NCI-H69 (cell line): Measurements from ENCODE around the gene GALC.

Source experiments
- DNase-seq: peaks from one replicate; lab custom pipeline; 2025; lab: John Stamatoyannopoulos, UW

GALC gene

DNA sequence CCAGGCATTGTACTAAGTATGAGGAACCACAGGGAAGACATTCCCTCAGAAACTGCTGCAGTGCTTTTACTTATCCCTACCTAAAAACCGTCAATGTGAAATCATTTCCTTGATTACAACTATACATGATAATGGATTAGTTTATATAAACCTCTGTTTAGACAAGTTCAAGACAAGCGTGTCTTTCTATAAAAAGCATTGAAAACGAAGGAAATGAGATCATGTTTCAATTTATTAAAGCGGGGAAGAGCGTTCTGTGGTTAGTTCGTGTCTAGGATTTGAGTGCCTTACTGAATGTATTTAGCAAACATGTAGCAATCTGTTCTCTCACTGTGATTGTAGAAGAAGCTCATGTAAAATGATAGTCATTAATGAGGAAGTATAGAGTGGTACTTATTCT lies 37.5 kb downstream of the GALC start:
- no peak for DNase-seq

DNA sequence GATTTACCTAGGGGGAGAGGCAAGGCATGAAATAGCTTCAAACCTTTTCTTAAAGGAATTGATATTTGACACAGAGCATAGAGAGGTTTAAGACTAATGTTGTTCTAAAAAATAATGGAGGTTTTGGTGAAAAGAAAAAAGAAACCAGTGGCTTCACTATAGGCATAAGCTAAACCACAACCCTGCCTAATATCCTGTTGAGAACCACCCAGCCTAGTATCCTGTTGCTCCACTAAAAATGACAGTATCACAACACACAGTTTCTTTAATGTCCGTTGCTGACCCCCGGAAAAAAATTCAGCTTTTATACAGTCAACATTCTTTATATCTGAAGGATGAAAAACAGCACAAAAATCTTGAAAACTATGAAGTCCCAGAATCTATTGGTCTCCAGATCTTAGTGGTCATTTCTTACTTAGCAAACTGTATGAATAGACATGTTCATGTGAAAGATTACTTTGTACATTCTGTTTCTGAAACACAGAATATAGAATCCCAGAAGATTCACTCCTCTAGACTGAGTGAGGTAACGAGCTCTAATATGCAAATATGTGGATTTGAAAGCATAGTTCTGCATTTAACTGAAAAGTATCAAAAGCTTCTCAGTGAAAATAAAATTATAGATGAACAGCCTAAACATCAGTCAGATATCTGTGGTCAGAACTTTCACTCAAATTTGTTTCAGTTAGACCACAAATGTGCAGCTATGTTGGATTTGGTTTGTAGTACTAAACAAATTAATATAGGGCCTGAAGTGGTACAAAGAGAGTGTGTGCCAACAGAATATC lies 40.5 kb downstream of the GALC start:
- no peak for DNase-seq

- DNase-seq: peak; percentile 47
Measured at GRCh38 chr14:87944987-87945604, 47.9 kb downstream of the GALC start.

DNA sequence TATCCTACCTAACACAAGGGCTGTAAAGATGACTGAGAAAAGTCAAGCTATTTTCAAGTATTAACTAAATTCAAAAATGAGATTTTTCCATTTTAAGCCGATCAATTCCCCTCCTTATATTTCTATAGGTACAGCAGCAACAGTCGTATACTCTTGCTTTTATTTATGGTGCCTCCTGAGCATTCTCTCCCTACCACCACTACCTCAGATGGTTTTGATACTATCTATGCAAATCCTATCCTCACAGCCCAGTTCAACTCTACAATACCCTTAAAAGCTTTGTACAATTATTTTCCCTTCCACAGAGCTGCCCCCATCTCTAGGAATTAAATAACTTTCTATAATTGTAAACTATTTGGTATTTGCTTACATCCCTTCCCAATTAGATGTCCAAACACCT lies 52.1 kb downstream of the GALC start:
- no peak for DNase-seq

GRCh38 chr14:87940382-87940781 lies 52.6 kb downstream of the GALC start:
- DNase-seq: no peak

DNA sequence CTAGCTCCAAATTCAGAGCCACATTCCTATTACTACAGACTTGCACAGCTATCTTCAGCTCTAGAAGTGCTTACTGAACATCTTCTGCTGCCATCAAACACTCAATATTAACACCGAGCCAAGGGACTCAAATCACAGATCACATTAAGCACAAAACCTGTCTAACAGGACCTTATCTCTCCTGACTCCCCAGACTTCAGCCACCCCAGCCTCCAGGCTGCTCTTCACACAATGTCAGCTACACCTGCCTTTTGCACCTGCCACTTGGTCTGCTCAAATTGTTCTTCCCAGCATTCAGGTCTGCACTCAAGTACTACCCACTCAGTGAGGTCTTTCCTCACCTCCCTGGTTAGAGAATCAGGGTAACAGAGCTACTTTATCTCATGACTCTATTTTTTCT lies 57.1 kb downstream of the GALC start:
- no peak for DNase-seq

- DNase-seq: no peak
Measured at GRCh38 chr14:87935081-87935828, 57.7 kb downstream of the GALC start.

- DNase-seq: peak; percentile 9
Measured at GRCh38 chr14:87934185-87934584, 58.8 kb downstream of the GALC start.

- DNase-seq: no peak
Measured at GRCh38 chr14:87916886-87917275, 76.1 kb downstream of the GALC start.

DNA sequence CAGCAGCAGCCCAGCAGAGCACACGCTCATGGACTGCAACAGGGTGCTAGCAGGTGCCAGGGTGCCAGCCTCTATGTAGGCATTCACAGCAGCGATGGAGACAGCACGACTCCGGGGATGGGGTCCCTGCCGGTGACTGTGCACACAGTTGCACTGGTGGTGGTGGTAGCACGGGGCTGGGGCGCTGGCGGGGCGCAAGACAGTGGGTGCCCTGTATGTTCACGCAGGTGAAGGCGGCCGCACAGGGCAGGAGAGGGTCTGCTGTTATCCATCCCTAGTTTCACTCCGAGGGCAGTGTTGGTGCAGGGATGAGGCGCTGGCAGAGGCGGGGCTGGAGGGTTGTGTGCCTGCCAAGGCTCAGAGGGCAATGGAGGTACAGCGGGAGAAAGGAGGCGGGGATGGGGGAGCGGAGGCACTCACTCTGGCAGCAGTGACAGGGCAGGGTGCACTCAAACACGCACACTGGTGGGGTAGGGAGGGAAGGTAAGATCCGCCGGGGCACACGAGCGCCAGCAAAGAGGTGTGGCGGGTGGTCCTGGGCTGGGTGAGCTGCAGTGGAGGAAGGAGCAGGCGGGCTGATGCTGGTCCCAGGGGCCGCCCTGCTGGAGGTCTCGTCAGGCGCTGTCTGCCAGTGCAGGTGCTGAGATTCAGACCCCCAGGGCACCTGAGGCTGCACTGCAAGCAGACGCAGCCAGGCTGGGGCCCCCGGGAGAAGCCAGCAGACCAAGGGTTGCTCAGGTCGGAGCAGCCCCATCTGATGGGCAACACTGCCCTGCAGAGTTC lies 76.7 kb downstream of the GALC start:
- no peak for DNase-seq

GRCh38 chr14:87908550-87908949 lies 84.4 kb downstream of the GALC start:
- DNase-seq: no peak

DNA sequence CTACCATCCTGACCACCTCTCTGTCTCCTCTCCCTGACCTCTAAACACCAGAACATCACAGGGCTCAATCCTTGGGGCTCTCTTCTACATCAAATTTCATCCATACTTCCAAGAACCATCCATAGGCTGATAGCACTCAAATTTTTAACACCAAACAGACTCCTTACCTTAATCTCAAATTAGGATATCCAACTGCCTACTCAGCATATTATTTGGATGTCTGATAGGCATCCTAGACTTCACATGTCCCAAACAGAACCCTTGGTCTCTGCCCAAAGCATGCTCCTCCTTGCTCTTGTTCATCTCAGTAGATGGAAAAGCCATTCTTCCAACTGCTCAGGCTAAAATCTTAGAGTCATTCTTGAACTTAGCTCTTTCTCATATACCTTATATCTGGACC lies 91.3 kb downstream of the GALC start:
- DNase-seq: no peak

GRCh38 chr14:87901236-87901635 lies 91.7 kb downstream of the GALC start:
- DNase-seq: no peak

GRCh38 chr14:87899228-87899627 lies 93.8 kb downstream of the GALC start:
- peak; percentile 37 for DNase-seq

GRCh38 chr14:87898301-87898700 lies 94.7 kb downstream of the GALC start:
- no peak for DNase-seq

DNA sequence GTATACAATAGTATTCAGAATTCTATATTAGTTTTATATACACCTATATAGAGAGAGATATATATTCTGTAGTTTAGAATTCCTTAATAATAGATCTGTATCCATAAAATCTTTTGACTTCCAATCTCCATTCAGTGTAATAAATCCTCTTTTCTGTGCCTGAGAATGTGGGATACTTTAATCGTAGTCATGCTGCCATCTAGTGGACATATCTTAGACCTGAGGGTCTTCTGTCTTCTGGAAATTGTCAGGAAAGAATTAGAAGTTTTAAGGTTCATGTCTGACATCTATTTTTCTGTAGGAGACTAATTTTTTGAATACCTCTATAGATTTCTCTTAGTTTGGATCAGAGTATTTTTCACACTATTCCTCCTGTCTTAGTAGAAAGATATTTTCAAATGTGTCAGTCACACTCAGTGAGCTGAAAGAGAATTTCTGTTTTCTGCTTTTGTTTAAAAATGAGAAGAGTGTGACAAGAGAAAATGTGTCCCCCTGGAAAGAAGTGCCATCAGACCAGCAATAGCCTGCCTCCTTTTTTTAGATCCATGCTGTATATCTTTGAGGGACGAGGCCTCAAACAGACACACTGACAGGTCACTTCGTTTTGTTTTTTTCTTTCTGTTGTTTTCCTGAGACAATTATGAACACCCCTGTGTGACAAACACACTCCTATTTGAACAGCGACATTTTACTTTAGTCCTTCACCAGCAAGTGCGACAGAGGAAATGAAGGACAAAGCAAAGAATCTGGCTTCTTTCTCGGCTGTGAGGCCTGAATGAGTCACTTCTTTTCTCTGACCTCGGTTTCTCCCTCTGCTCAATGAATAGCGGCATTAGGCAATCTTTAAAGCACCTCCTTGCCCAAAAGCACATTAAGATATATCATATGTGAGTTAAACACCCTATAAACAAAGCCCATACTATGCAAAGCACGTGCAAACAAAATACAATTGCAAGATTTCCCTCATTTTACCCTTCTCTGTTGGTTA lies 96.3 kb downstream of the GALC start:
- peak; percentile 69 for DNase-seq

DNA sequence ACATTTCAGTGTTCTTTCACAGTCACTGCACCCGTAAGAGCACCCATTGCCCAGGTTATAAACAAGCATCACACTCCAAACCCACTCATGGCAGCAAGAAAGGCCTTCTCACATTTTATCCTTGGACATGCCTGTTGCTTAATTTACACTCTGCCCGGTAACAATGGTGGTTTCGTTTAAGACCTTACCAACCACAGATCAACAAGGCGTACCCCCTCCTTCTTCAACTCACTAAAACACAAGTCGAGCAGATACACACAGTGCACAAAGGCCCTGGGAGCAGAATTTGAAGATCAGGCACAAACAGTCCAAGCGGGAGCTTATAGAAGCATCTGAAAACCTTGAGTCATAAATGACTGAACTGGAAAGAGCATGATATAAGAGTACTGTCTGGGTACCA lies 98.1 kb downstream of the GALC start:
- DNase-seq: no peak

- DNase-seq: no peak
Measured at GRCh38 chr14:87892763-87893162, 100.2 kb downstream of the GALC start.

DNA sequence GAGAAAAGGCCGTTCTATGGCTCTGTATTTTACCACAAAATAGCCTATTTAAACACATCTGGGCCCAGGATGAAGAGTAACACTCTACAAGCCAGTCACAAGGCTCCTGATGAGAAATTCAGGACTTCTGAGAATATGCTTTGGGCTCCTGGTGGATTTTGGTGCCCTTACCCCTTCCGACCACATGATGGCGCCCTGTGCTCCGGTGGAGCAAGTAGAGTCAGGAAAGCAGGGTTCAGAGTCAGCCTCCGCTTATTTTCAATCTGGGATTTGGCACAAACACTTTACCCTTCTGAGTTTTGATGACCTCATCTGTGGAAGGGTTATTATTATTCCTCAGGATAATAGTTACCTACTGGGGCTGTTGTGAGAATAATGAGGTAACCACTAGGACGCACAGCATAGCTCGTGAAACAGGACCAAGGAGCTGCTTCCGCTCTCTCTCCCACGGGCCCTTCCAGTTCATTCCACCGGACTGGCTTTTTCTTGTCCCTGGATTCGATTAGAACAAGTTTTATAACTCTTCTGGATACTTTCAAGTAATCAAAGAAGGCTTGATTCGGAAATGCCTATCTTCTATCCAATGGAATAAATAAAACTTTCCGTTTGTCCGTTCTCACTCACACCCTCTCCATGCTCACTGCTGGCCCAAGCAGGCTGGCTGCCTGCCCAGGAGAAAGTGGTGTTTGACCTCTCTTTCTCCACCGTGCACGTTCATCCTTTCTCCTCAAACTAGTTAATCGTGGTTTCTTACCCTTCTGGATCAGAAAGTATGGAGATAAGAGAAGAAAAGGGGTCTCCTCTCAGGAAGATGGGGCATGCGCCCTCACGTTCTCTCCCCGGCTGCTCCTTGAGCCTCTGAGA lies 104.6 kb downstream of the GALC start:
- peak; percentile 47 for DNase-seq

- DNase-seq: no peak
Measured at GRCh38 chr14:87883750-87884149, 109.2 kb downstream of the GALC start.
